Right lobe of liver (tissue), 6 donors: ENCODE measurements around the gene SMPDL3A. TPM values are rescaled to one million over a fixed set of nuclear protein-coding genes. Genes with fewer than 3 reads are reported as not detected.

Experiments used
- ATAC-seq, 4 donors: fragments of 200-7000 bp; cut with Tn5 transposase; one replicate each; pipeline ENCODE4 v1.9.1; 2020; ENCODE audit warnings: mild to moderate bottlenecking in 4 of 4, moderate library complexity in 4 of 4
- DNase-seq, 3 donors: peaks; one replicate each; pipeline ENCODE4 v3.0.0-alpha.2; 2020
- H3K27ac ChIP-seq, 3 donors: fragments of 200-600 bp; one replicate each; pipeline ENCODE4 v1.8.0; 2022
- H3K27me3 ChIP-seq, 2 donors: fragments of 200-600 bp; one replicate each; pipeline ENCODE4 v1.8.0; 2022
- H3K36me3 ChIP-seq, 4 donors: fragments of 200-600 bp; sonication (generic) in 1 of 4; one replicate each; pipeline versions ENCODE4 v1.5.1 to v1.8.0; 2017 to 2022; ENCODE audit warnings: control low read depth in 1 of 4
- H3K4me1 ChIP-seq, 4 donors: fragments of 200-600 bp; sonication (generic) in 1 of 4; one replicate each; pipeline versions ENCODE4 v1.5.1 to v1.8.0; 2017 to 2022; ENCODE audit warnings: control low read depth in 1 of 4
- H3K4me3 ChIP-seq, 3 donors: fragments of 200-600 bp; one replicate each; pipeline ENCODE4 v1.8.0; 2022
- H3K9me3 ChIP-seq, 4 donors: fragments of 200-600 bp; sonication (generic) in 1 of 4; one replicate each; pipeline versions ENCODE4 v1.5.1 to v1.8.0; 2017 to 2022; ENCODE audit warnings: control low read depth in 1 of 4
- CTCF ChIP-seq, 4 donors: fragments of 200-600 bp in 3 of 4; fragments of 450-650 bp in 1 of 4; IDR thresholded peaks; one replicate each; pipeline versions ENCODE4 v1.5.1 to v1.8.0; 2016 to 2022; ENCODE audit warnings: antibody characterized with exemption in 4 of 4, mild to moderate bottlenecking in 2 of 4
- POLR2A ChIP-seq: fragments of 450-650 bp; IDR thresholded peaks from one replicate; pipeline ENCODE4 v1.6.1; 2017; ENCODE audit warnings: antibody characterized with exemption, mild to moderate bottlenecking
- WGBS: methylation state at CpG from one replicate; pipeline ENCODE4 v1.1.6; 2018; ENCODE audit warnings: low coverage, low lambda C conversion rate; ENCODE audit not compliant: insufficient coverage; ENCODE audit errors: missing lambda C conversion rate; 5-methylcytosine and 5-hydroxymethylcytosine counted together
- intact Hi-C, 2 donors: fragments of 100-400 bp; cut with DNase I; formaldehyde crosslinking; loops; one replicate each; pipeline versions ENCODE4 v1.11.2 to v1.14.1; 2022
- total RNA-seq, 6 experiments: library from RNA; depleted of rRNA in 2 of 6; stranded (reverse); fragments of >200 nt in 2 of 6; fragmentation: NEBNext Ultra II Directional in 3 of 6; extraction: Animal tissue kit (Norgen Biotek cat#: 25700) in 3 of 6; gene quantifications; one replicate each; pipeline versions ENCODE4 v1.1.0 to v1.2.4, GENCODE V29; 2016 to 2023
- donor health status: DM: no; HTN: yes; CAD: no.
- donor health status: DM: no; HTN: no; CAD: no.
- donor health status: DM: no; HTN: no; CAD: no.
- donor health status: DM: no; HTN: yes; CAD: no.
- donor health status: DM: no; HTN: yes; CAD: no.

The SMPDL3A gene
- total RNA-seq, 6 experiments from 2014 or later: 27.5 to 51.9 (median 36.1) TPM

GRCh38 chr6:122792766-122793165 lies 3.7 kb downstream of the SMPDL3A start:
- ATAC-seq: no peak
- 57% methylated on average over 2 of the region's 2 CpGs for WGBS
- no peak for TF ChIP-seq POLR2A
- no peak for TF ChIP-seq CTCF (IDR thresholded peaks at IDR 0.05)
- no peak overlapping the region for H3K4me3 ChIP-seq
- H3K27me3 ChIP-seq: no peaks in the 10 kb centered on the region
- peaks cover 0 to 39% (median 8%) of the 10 kb centered on the region in 4 donors for H3K4me1 ChIP-seq
- no peak for DNase-seq
- intact Hi-C loops: no loop called here
- H3K27ac ChIP-seq: peak overlapping the region; percentile 95 to 100 (median 99)
- H3K36me3 ChIP-seq: peaks cover 0 to 7% (median 0%) of the 10 kb centered on the region in 4 donors
- no peaks in the 10 kb centered on the region for H3K9me3 ChIP-seq

GRCh38 chr6:122797537-122797936 lies 8.5 kb downstream of the SMPDL3A start:
- ATAC-seq (no peak), DNase-seq (no peak)
- H3K36me3 ChIP-seq: peaks cover 0 to 7% (median 0%) of the 10 kb centered on the region in 4 donors
- intact Hi-C loops: no loop called here
- TF ChIP-seq CTCF (IDR thresholded peaks at IDR 0.05): no peak
- no peak for TF ChIP-seq POLR2A
- no peaks in the 10 kb centered on the region for H3K9me3 ChIP-seq
- H3K27me3 ChIP-seq: no peaks in the 10 kb centered on the region
- no peak overlapping the region for H3K4me3 ChIP-seq
- peak overlapping the region; percentile 7 to 81 (median 73) for H3K27ac ChIP-seq
- H3K4me1 ChIP-seq: peaks cover 0 to 42% (median 10%) of the 10 kb centered on the region in 4 donors
- 86% methylated on average over 3 of the region's 3 CpGs for WGBS

GRCh38 chr6:122798099-122798641 lies 9.1 kb downstream of the SMPDL3A start:
- ATAC-seq (peak; percentile 93 to 99 (median 96)), DNase-seq (peak; percentile 65 to 84 (median 80))
- TF ChIP-seq CTCF (IDR thresholded peaks at IDR 0.05): no peak
- TF ChIP-seq POLR2A: peak; percentile 54
- Histone ChIP-seq H3K27me3 (no peaks in the 10 kb centered on the region), H3K36me3 (peaks cover 0 to 7% (median 0%) of the 10 kb centered on the region in 4 donors), H3K27ac (peak overlapping the region; percentile 53 to 81 (median 73)), H3K4me1 (peaks cover 0 to 42% (median 8%) of the 10 kb centered on the region in 4 donors), H3K4me3 (no peak overlapping the region), H3K9me3 (no peaks in the 10 kb centered on the region)
- intact Hi-C loops: no loop called here
- 38% methylated on average over 4 of the region's 6 CpGs for WGBS

GRCh38 chr6:122799140-122799745 lies 10.2 kb downstream of the SMPDL3A start:
- intact Hi-C loops: no loop called here
- no peak for TF ChIP-seq POLR2A
- TF ChIP-seq CTCF (IDR thresholded peaks at IDR 0.05): no peak
- 82% methylated on average over 4 of the region's 4 CpGs for WGBS
- DNase-seq (no peak), ATAC-seq (peak in 2 of 4 donors; percentile 20 to 38)
- Histone ChIP-seq H3K27ac (peak overlapping the region; percentile 53 to 81 (median 73)), H3K9me3 (no peaks in the 10 kb centered on the region), H3K36me3 (peaks cover 0 to 7% (median under 1%) of the 10 kb centered on the region in 4 donors), H3K4me1 (peaks cover 0 to 45% (median 8%) of the 10 kb centered on the region in 4 donors), H3K4me3 (no peak overlapping the region), H3K27me3 (no peaks in the 10 kb centered on the region)
